Measurements from ENCODE around the gene IL13RA1.

The IL13RA1 gene

GRCh38 chrX:118824173-118824730 lies 96.8 kb downstream of the IL13RA1 start:
- 2% methylated on average over 18 to 22 of the region's 22 CpGs for WGBS, 2 experiments

GRCh38 chrX:118825227-118825626 lies 97.8 kb downstream of the IL13RA1 start:
- Histone ChIP-seq H3K36me3 (ENCODE audit: control insufficient read depth, insufficient read depth, low read length) (no peaks in the 10 kb centered on the region), H3K9me3 (ENCODE audit: control insufficient read depth, low read length) (no peaks in the 10 kb centered on the region), H3K27ac (ENCODE audit: insufficient read depth, low read depth, low read length, poor library complexity, severe bottlenecking) (no peak overlapping the region), H3K4me1 (ENCODE audit: control insufficient read depth, insufficient read depth, low read length) (peaks cover 9% of the 10 kb centered on the region), H3K27me3 (ENCODE audit: control insufficient read depth, insufficient read depth, low read length, poor library complexity, severe bottlenecking) (peaks cover 79% of the 10 kb centered on the region), H3K4me3 (ENCODE audit: insufficient read depth, low read depth, low read length) (no peak overlapping the region)
- WGBS, 2 experiments: 5% methylated on average over 16 of the region's 16 CpGs

More at GRCh38 chrX:118824173-118824730, 96.8 kb downstream of the IL13RA1 start:
- Histone ChIP-seq H3K4me1 (ENCODE audit: control insufficient read depth, insufficient read depth, low read length) (peaks cover 9% of the 10 kb centered on the region), H3K27me3 (ENCODE audit: control insufficient read depth, insufficient read depth, low read length, poor library complexity, severe bottlenecking) (peaks cover 73% of the 10 kb centered on the region), H3K27ac (ENCODE audit: insufficient read depth, low read depth, low read length, poor library complexity, severe bottlenecking) (no peak overlapping the region), H3K4me3 (ENCODE audit: insufficient read depth, low read depth, low read length) (no peak overlapping the region), H3K36me3 (ENCODE audit: control insufficient read depth, insufficient read depth, low read length) (no peaks in the 10 kb centered on the region), H3K9me3 (ENCODE audit: control insufficient read depth, low read length) (no peaks in the 10 kb centered on the region)

DNA sequence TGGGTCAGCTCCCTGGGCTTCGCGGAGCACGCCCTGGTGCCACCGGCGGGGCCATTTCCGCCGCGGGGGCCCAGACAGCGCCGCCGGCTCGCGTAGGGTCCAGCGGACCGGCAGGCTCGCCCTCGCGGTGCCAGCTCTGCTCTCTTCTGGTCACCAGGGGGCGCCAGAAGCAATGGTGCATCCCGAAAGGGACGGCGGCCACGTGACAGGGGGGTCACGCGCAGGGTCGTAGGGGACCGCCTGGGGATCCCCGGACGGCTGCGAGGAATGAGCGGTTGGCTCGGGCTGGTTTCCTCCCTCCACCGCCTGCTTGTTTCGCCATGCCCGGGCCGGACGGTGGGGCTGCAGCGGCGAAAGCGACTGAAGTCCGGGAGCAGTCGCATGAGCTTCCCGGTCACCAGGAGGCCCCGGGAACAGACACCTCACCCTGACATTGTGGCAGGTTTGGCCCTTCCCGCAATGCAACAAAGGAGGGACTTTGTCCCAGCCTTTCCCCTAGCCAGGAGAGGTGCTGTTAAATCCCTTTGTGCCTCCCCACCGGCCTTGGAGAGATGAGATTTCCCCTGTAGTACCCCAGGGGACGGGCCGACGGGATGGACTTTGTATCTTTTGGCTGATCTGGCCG lies 112.0 kb downstream of the IL13RA1 start:
- no peak overlapping the region for H3K27ac ChIP-seq (ENCODE audit: insufficient read depth, low read depth, low read length, poor library complexity, severe bottlenecking)
- no peaks in the 10 kb centered on the region for H3K9me3 ChIP-seq (ENCODE audit: control insufficient read depth, low read length)
- WGBS, 2 experiments: 5 to 7% methylated on average over 49 to 50 of the region's 50 CpGs
- no peaks in the 10 kb centered on the region for H3K36me3 ChIP-seq (ENCODE audit: control insufficient read depth, insufficient read depth, low read length)
- no peaks in the 10 kb centered on the region for H3K4me1 ChIP-seq (ENCODE audit: control insufficient read depth, insufficient read depth, low read length)
- peaks cover 11% of the 10 kb centered on the region for H3K27me3 ChIP-seq (ENCODE audit: control insufficient read depth, insufficient read depth, low read length, poor library complexity, severe bottlenecking)
- H3K4me3 ChIP-seq (ENCODE audit: insufficient read depth, low read depth, low read length): peak overlapping the region; percentile 41
